WTC11 (cell line): Measurements from ENCODE around the gene TXNIP. TPM values are rescaled to one million over a fixed set of nuclear protein-coding genes. Genes with fewer than 3 reads are reported as not detected.

Experiments
- ATAC-seq: fragments of 200-7000 bp; cut with Tn5 transposase; 2 replicates; pipeline ENCODE4 v1.10.0; 2021; ENCODE audit warnings: mild to moderate bottlenecking, moderate library complexity
- CTCF ChIA-PET: fragments of 300-600 bp; sonication (Branson Sonifier 250); formaldehyde crosslinking; loops from one replicate; lab custom pipeline; 2021; ENCODE audit warnings: antibody characterized with exemption; lab: Charles Lee
- POLR2A ChIA-PET: fragments of 350-600 bp; sonication (Branson Sonifier 250); formaldehyde crosslinking; loops from one replicate; lab custom pipeline; 2021; ENCODE audit warnings: antibody characterized with exemption; lab: Charles Lee
- DNase-seq: peaks from one replicate; pipeline ENCODE4 v3.0.0; 2021; ENCODE audit warnings: low spot score
- H3K27ac Mint-ChIP-seq: 2 replicates; pipeline ENCODE4 v1.8.0; 2021; ENCODE audit warnings: mixed read lengths
- H3K27me3 Mint-ChIP-seq: 2 replicates; pipeline ENCODE4 v1.8.0; 2021; ENCODE audit warnings: low read depth, mild to moderate bottlenecking, moderate library complexity, mixed read lengths
- H3K36me3 Mint-ChIP-seq: 2 replicates; pipeline ENCODE4 v1.8.0; 2021; ENCODE audit warnings: mixed read lengths
- H3K4me1 Mint-ChIP-seq: 2 replicates; pipeline ENCODE4 v1.8.0; 2022; ENCODE audit warnings: mixed read lengths
- H3K4me3 Mint-ChIP-seq: 2 replicates; pipeline ENCODE4 v1.8.0; 2021; ENCODE audit warnings: mild to moderate bottlenecking, moderate library complexity, mixed read lengths
- H3K9me3 Mint-ChIP-seq: 2 replicates; pipeline ENCODE4 v1.8.0; 2021; ENCODE audit warnings: mixed read lengths
- ARID4B ChIP-seq: sonication (generic); formaldehyde crosslinking; IDR thresholded peaks from 2 replicates; pipeline ENCODE4 v1.8.0; 2023; ENCODE audit warnings: missing genetic modification reagents, mild to moderate bottlenecking, borderline replicate concordance
- CDX4 ChIP-seq: fragments of 250-450 bp; sonication (Bioruptor Pico); IDR thresholded peaks from 2 replicates; pipeline ENCODE4 v1.9.0; 2021; ENCODE audit warnings: moderate library complexity, mild to moderate bottlenecking, inconsistent platforms, borderline replicate concordance
- FOXJ3 ChIP-seq: sonication (generic); formaldehyde crosslinking; IDR thresholded peaks from 2 replicates; pipeline ENCODE4 v1.9.0; 2021; ENCODE audit warnings: missing genetic modification reagents, mild to moderate bottlenecking, borderline replicate concordance
- FOXK1 ChIP-seq: sonication (generic); formaldehyde crosslinking; IDR thresholded peaks from 2 replicates; pipeline ENCODE4 v1.8.0; 2022; ENCODE audit warnings: mild to moderate bottlenecking, moderate library complexity, missing genetic modification reagents
- GABPB1 ChIP-seq: sonication (generic); formaldehyde crosslinking; IDR thresholded peaks from 2 replicates; pipeline ENCODE4 v1.8.1; 2023; ENCODE audit warnings: mild to moderate bottlenecking, missing genetic modification reagents
- IRF1 ChIP-seq: sonication (generic); formaldehyde crosslinking; IDR thresholded peaks from 2 replicates; pipeline ENCODE4 v1.8.0; 2023; ENCODE audit warnings: missing genetic modification reagents
- NR2C2 ChIP-seq: sonication (generic); formaldehyde crosslinking; IDR thresholded peaks from 2 replicates; pipeline ENCODE4 v1.8.0; 2022; ENCODE audit warnings: mild to moderate bottlenecking, missing genetic modification reagents
- PRRX2 ChIP-seq: fragments of 250-450 bp; sonication (Bioruptor Pico); IDR thresholded peaks from 2 replicates; pipeline ENCODE4 v1.8.0; 2021; ENCODE audit warnings: mild to moderate bottlenecking
- SOX15 ChIP-seq: fragments of 250-450 bp; sonication (Bioruptor Pico); IDR thresholded peaks from 2 replicates; pipeline ENCODE4 v1.9.0; 2021; ENCODE audit warnings: mild to moderate bottlenecking
- ZNF232 ChIP-seq: sonication (generic); formaldehyde crosslinking; IDR thresholded peaks from 2 replicates; pipeline ENCODE4 v1.8.0; 2022; ENCODE audit warnings: mild to moderate bottlenecking, missing genetic modification reagents
- ZNF281 ChIP-seq: sonication (generic); formaldehyde crosslinking; IDR thresholded peaks from 2 replicates; pipeline ENCODE4 v1.8.0; 2023; ENCODE audit warnings: mild to moderate bottlenecking, missing genetic modification reagents
- ZSCAN18 ChIP-seq: fragments of 250-450 bp; sonication (Bioruptor Pico); IDR thresholded peaks from 2 replicates; pipeline ENCODE4 v2.1.2; 2022; ENCODE audit warnings: mild to moderate bottlenecking, moderate library complexity
- total RNA-seq: library from RNA; stranded (reverse); gene quantifications from 3 replicates; pipeline ENCODE4 v1.2.3, GENCODE V29; 2021
- TF ChIP-seq, protein P1 (sequence below): sonication (generic); formaldehyde crosslinking; conservative IDR thresholded peaks from 2 replicates; pipeline ENCODE4 v1.8.1; 2023; ENCODE audit warnings: mild to moderate bottlenecking, low read depth, missing genetic modification reagents, moderate library complexity
- TF ChIP-seq, protein P2 (sequence below): fragments of 200-600 bp; IDR thresholded peaks from 2 replicates; pipeline ENCODE4 v1.8.0; 2022; ENCODE audit warnings: antibody characterized with exemption
- TF ChIP-seq, protein P3 (sequence below): fragments of 250-450 bp; sonication (Bioruptor Pico); IDR thresholded peaks from 2 replicates; pipeline ENCODE4 v1.9.0; 2021; ENCODE audit warnings: mild to moderate bottlenecking
- TF ChIP-seq, protein P4 (sequence below): sonication (generic); formaldehyde crosslinking; IDR thresholded peaks from 2 replicates; pipeline ENCODE4 v1.8.1; 2023; ENCODE audit warnings: mild to moderate bottlenecking, missing genetic modification reagents

Gene TXNIP
- total RNA-seq, 1 experiment from 2014 or later, result 56.7 TPM

DNA sequence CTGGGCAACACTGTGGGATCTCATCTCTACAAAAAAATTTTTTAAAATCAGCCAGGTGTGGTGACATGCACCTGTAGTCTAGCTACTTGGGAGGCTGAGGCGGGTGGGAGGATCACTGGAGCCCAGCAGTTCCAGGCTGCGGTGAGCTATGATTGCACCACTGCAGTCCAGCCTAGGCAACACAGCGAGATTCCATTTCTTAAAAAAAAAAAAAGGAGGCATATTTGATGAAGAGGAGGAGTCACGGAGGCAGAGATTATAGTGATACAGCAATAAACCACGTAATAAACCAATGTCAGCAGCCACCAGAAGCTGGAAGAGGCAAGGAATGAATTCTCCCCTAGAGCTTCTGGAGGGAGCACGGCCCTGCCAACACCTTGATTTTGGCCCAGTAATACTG is 42.5 kb downstream of the TXNIP start (continued):
- no peak for TF ChIP-seq IRF1 (CRISPR knock-in tag)
- TF ChIP-seq CDX4 (CRISPR knock-in tag), result no peak
- no peak for TF ChIP-seq NR2C2 (CRISPR knock-in tag)
- TF ChIP-seq, protein P1, sequence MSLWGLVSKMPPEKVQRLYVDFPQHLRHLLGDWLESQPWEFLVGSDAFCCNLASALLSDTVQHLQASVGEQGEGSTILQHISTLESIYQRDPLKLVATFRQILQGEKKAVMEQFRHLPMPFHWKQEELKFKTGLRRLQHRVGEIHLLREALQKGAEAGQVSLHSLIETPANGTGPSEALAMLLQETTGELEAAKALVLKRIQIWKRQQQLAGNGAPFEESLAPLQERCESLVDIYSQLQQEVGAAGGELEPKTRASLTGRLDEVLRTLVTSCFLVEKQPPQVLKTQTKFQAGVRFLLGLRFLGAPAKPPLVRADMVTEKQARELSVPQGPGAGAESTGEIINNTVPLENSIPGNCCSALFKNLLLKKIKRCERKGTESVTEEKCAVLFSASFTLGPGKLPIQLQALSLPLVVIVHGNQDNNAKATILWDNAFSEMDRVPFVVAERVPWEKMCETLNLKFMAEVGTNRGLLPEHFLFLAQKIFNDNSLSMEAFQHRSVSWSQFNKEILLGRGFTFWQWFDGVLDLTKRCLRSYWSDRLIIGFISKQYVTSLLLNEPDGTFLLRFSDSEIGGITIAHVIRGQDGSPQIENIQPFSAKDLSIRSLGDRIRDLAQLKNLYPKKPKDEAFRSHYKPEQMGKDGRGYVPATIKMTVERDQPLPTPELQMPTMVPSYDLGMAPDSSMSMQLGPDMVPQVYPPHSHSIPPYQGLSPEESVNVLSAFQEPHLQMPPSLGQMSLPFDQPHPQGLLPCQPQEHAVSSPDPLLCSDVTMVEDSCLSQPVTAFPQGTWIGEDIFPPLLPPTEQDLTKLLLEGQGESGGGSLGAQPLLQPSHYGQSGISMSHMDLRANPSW (CRISPR knock-in tag), result no peak
- no peak for TF ChIP-seq PRRX2 (CRISPR knock-in tag)
- TF ChIP-seq GABPB1 (CRISPR knock-in tag), result no peak
- TF ChIP-seq, protein P2, sequence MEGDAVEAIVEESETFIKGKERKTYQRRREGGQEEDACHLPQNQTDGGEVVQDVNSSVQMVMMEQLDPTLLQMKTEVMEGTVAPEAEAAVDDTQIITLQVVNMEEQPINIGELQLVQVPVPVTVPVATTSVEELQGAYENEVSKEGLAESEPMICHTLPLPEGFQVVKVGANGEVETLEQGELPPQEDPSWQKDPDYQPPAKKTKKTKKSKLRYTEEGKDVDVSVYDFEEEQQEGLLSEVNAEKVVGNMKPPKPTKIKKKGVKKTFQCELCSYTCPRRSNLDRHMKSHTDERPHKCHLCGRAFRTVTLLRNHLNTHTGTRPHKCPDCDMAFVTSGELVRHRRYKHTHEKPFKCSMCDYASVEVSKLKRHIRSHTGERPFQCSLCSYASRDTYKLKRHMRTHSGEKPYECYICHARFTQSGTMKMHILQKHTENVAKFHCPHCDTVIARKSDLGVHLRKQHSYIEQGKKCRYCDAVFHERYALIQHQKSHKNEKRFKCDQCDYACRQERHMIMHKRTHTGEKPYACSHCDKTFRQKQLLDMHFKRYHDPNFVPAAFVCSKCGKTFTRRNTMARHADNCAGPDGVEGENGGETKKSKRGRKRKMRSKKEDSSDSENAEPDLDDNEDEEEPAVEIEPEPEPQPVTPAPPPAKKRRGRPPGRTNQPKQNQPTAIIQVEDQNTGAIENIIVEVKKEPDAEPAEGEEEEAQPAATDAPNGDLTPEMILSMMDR, result no peak
- no peak for TF ChIP-seq ZNF232 (CRISPR knock-in tag)
- TF ChIP-seq, protein P3, sequence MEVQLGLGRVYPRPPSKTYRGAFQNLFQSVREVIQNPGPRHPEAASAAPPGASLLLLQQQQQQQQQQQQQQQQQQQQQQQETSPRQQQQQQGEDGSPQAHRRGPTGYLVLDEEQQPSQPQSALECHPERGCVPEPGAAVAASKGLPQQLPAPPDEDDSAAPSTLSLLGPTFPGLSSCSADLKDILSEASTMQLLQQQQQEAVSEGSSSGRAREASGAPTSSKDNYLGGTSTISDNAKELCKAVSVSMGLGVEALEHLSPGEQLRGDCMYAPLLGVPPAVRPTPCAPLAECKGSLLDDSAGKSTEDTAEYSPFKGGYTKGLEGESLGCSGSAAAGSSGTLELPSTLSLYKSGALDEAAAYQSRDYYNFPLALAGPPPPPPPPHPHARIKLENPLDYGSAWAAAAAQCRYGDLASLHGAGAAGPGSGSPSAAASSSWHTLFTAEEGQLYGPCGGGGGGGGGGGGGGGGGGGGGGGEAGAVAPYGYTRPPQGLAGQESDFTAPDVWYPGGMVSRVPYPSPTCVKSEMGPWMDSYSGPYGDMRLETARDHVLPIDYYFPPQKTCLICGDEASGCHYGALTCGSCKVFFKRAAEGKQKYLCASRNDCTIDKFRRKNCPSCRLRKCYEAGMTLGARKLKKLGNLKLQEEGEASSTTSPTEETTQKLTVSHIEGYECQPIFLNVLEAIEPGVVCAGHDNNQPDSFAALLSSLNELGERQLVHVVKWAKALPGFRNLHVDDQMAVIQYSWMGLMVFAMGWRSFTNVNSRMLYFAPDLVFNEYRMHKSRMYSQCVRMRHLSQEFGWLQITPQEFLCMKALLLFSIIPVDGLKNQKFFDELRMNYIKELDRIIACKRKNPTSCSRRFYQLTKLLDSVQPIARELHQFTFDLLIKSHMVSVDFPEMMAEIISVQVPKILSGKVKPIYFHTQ (CRISPR knock-in tag), result no peak

DNA sequence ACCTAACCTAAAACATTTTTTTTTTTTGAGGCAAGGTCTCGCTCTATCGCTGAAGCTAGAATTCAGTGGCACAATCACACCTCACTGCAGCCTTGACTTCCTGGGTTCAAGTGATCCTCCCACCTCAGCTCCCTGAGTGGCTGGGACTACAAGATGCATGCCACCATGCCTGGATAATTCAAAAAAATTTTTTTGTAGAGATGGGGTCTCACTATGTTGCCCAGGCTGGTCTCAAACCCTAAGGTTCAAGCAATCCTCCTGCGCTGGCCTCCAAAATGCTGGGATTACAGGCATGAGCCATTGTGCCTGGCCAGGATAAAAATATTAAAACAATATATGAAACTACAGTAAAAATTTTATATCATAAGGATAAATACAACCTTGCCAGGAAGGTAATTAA is 43.5 kb downstream of the TXNIP start:
- Mint-ChIP-seq H3K36me3 (no peaks in the 10 kb centered on the region), H3K4me3 (no peak overlapping the region), H3K27me3 (peaks cover 49% of the 10 kb centered on the region), H3K4me1 (peaks cover 14% of the 10 kb centered on the region), H3K9me3 (no peaks in the 10 kb centered on the region), H3K27ac (no peak overlapping the region)
- ChIA-PET POLR2A (no interaction called here), CTCF (interaction anchor here (2.1 kb wide), 1 partner anchor 61 kb away, joined by 5 read pairs; no protein-coding TSS in a partner anchor)
- ATAC-seq, result no peak
- DNase-seq, result no peak
- TF ChIP-seq FOXJ3 (CRISPR knock-in tag) (no peak), FOXK1 (no peak), ARID4B (no peak), ZSCAN18 (CRISPR knock-in tag) (no peak), GABPB1 (CRISPR knock-in tag) (no peak), SOX15 (CRISPR knock-in tag) (no peak), ZNF281 (CRISPR knock-in tag) (no peak)
- TF ChIP-seq, protein P4, sequence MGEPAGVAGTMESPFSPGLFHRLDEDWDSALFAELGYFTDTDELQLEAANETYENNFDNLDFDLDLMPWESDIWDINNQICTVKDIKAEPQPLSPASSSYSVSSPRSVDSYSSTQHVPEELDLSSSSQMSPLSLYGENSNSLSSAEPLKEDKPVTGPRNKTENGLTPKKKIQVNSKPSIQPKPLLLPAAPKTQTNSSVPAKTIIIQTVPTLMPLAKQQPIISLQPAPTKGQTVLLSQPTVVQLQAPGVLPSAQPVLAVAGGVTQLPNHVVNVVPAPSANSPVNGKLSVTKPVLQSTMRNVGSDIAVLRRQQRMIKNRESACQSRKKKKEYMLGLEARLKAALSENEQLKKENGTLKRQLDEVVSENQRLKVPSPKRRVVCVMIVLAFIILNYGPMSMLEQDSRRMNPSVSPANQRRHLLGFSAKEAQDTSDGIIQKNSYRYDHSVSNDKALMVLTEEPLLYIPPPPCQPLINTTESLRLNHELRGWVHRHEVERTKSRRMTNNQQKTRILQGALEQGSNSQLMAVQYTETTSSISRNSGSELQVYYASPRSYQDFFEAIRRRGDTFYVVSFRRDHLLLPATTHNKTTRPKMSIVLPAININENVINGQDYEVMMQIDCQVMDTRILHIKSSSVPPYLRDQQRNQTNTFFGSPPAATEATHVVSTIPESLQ (CRISPR knock-in tag), result no peak
